DND-41 (cell line): ENCODE measurements around the gene TAOK2.

Experiments
- ATAC-seq: fragments of 200-7000 bp; cut with Tn5 transposase; 3 replicates; pipeline ENCODE4 v1.9.1; 2021; ENCODE audit warnings: low read depth; ENCODE audit not compliant: insufficient read depth
- DNase-seq: peaks from one replicate; pipeline ENCODE4 v3.0.0-alpha.2; 2020
- H2AFZ ChIP-seq: 2 replicates; pipeline ENCODE4 v1.6.0; 2012; ENCODE audit warnings: low read depth, low read length
- H3K27ac ChIP-seq: 2 replicates; pipeline ENCODE4 v1.5.1; 2012; ENCODE audit warnings: low read length, inconsistent platforms
- H3K27me3 ChIP-seq: fragments of 200-600 bp; sonication (generic); 2 replicates; pipeline ENCODE4 v1.6.0; 2012; ENCODE audit warnings: low read length, mild to moderate bottlenecking, inconsistent platforms; ENCODE audit not compliant: insufficient read depth, poor library complexity
- H3K36me3 ChIP-seq: 2 replicates; pipeline ENCODE4 v1.5.1; 2012; ENCODE audit warnings: low read length, inconsistent platforms; ENCODE audit not compliant: insufficient read depth
- H3K4me1 ChIP-seq: 2 replicates; pipeline ENCODE4 v1.5.1; 2012; ENCODE audit warnings: mild to moderate bottlenecking, low read length; ENCODE audit not compliant: insufficient read depth
- H3K4me2 ChIP-seq: 2 replicates; pipeline ENCODE4 v1.6.0; 2012; ENCODE audit warnings: mild to moderate bottlenecking, moderate library complexity, low read length, inconsistent platforms; ENCODE audit not compliant: insufficient read depth
- H3K4me3 ChIP-seq, 2 experiments: fragments of 200-600 bp in 1 of 2; shearing (Covaris generic) in 1 of 2; 2 replicates each; pipeline ENCODE4 v1.5.1; 2012 to 2016; ENCODE audit warnings: inconsistent platforms in 2 of 2, low read length in 2 of 2, mild to moderate bottlenecking in 2 of 2, low read depth in 1 of 2, moderate library complexity in 1 of 2
- H3K79me2 ChIP-seq: 2 replicates; pipeline ENCODE4 v1.6.0; 2012; ENCODE audit warnings: low read length, inconsistent platforms; ENCODE audit not compliant: insufficient read depth
- H3K9ac ChIP-seq: 2 replicates; pipeline ENCODE4 v1.6.0; 2012; ENCODE audit warnings: low read depth, mild to moderate bottlenecking, inconsistent platforms, low read length, moderate library complexity
- H3K9me3 ChIP-seq: 2 replicates; pipeline ENCODE4 v1.5.1; 2012; ENCODE audit warnings: low read length, moderate library complexity, mild to moderate bottlenecking, inconsistent platforms; ENCODE audit not compliant: insufficient read depth, severe bottlenecking
- H4K20me1 ChIP-seq: 2 replicates; pipeline ENCODE4 v1.6.0; 2012; ENCODE audit warnings: low read length; ENCODE audit not compliant: insufficient read depth
- CTCF ChIP-seq: IDR thresholded peaks from 2 replicates; pipeline ENCODE4 v1.5.1; 2012; ENCODE audit warnings: borderline replicate concordance, low read length, moderate library complexity, mild to moderate bottlenecking; ENCODE audit not compliant: poor library complexity, severe bottlenecking; ENCODE audit errors: extremely low read depth
- EZH2 ChIP-seq: IDR thresholded peaks from 3 replicates; pipeline ENCODE4 v1.6.1; 2012; ENCODE audit warnings: borderline replicate concordance, low read depth, mild to moderate bottlenecking, moderate library complexity, low read length, inconsistent platforms; ENCODE audit not compliant: severe bottlenecking

The TAOK2 gene

GRCh38 chr16:29978081-29978480 lies 4.4 kb downstream of the TAOK2 start:
- Histone ChIP-seq H3K27me3 (no peaks in the 10 kb centered on the region), H3K4me2 (no peak overlapping the region), H3K4me3 (no peak overlapping the region), H3K79me2 (peaks cover 49% of the 10 kb centered on the region), H3K27ac (no peak overlapping the region), H3K4me1 (peaks cover 39% of the 10 kb centered on the region), H3K9ac (no peak overlapping the region), H2AFZ (no peak overlapping the region), H3K36me3 (peaks cover 64% of the 10 kb centered on the region), H4K20me1 (peaks cover 48% of the 10 kb centered on the region), H3K9me3 (no peaks in the 10 kb centered on the region)
- DNase-seq: no peak
- no peak for TF ChIP-seq CTCF
- TF ChIP-seq EZH2: no peak
- ATAC-seq: no peak

GRCh38 chr16:29978564-29979270 lies 5.0 kb downstream of the TAOK2 start:
- Histone ChIP-seq H3K27me3 (no peaks in the 10 kb centered on the region), H3K79me2 (peaks cover 48% of the 10 kb centered on the region), H3K4me1 (peaks cover 34% of the 10 kb centered on the region), H3K4me3 (no peak overlapping the region), H2AFZ (no peak overlapping the region), H3K27ac (no peak overlapping the region), H3K4me2 (no peak overlapping the region), H3K9me3 (no peaks in the 10 kb centered on the region), H3K36me3 (peaks cover 69% of the 10 kb centered on the region), H4K20me1 (peaks cover 48% of the 10 kb centered on the region), H3K9ac (no peak overlapping the region)
- no peak for DNase-seq
- no peak for ATAC-seq
- no peak for TF ChIP-seq EZH2
- no peak for TF ChIP-seq CTCF

DNA sequence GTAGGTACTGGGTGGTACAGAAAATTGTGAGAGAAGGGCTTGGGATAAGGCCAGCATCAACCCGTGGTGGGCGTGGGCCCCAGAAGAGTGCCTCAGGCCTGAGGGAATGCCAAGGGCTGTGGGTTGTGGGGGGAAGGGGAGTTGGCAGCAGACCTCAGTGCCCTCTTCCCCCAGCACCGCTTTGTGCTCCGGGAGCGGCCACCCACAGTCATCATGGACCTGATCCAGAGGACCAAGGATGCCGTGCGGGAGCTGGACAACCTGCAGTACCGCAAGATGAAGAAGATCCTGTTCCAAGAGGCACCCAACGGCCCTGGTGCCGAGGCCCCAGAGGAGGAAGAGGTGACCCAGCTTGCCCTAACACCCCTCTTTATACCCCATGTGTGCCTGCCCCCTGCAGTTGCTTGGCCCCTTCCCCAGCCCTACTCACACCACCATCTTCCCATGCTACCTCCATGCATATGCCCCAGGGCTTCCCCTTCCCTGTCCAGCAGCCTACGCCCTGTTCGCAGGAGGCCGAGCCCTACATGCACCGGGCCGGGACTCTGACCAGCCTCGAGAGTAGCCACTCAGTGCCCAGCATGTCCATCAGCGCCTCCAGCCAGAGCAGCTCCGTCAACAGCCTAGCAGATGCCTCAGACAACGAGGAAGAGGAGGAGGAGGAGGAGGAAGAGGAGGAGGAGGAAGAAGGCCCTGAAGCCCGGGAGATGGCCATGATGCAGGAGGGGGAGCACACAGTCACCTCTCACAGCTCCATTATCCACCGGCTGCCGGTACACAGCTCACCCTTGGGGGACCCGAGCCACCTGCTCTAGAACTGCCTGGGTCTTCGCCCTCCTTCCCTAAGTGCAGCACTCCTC lies 9.1 kb downstream of the TAOK2 start:
- Histone ChIP-seq H3K79me2 (peaks cover 8% of the 10 kb centered on the region; the same call in 1 of the 2 replicates), H3K27ac (no peak overlapping the region), H3K27me3 (no peaks in the 10 kb centered on the region), H2AFZ (no peak overlapping the region), H3K4me3 (no peak overlapping the region), H3K4me2 (no peak overlapping the region), H3K36me3 (peaks cover 96% of the 10 kb centered on the region), H3K9ac (no peak overlapping the region), H3K9me3 (no peaks in the 10 kb centered on the region), H4K20me1 (peaks cover 20% of the 10 kb centered on the region), H3K4me1 (no peaks in the 10 kb centered on the region)
- ATAC-seq (no peak), DNase-seq (no peak)
- no peak for TF ChIP-seq CTCF
- TF ChIP-seq EZH2: no peak
